ENCODE data around the gene RTN4.

Gene RTN4

DNA sequence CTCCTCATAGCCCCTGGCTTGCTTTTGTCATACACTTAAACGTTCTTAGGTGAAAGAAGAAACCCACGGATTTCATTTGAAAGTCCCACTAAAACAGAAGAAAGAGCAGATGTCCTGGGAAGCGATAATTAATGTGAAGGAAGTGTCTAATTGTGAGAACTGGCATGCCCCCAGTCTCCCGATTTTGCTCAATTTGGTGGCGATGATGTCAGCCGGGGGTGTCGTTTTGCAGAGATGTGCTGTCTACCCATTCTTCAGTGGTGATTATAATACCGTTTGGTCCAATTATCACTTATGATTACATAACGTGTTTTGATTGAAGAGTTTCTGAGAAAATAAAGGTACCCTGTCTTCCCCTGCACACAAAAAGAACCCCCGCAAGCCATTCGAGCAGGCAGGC is 103.1 kb downstream of the RTN4 start:
- Mint-ChIP-seq H3K27ac (no peak overlapping the region), H3K27me3 (ENCODE audit: low read depth, poor library complexity) (peaks cover 5% of the 10 kb centered on the region), H3K4me3 (no peak overlapping the region), H3K4me1 (peaks cover 44% of the 10 kb centered on the region), H3K9me3 (peaks cover 7% of the 10 kb centered on the region), H3K36me3 (ENCODE audit: low read depth) (no peaks in the 10 kb centered on the region)
- TF ChIP-seq, protein P1, sequence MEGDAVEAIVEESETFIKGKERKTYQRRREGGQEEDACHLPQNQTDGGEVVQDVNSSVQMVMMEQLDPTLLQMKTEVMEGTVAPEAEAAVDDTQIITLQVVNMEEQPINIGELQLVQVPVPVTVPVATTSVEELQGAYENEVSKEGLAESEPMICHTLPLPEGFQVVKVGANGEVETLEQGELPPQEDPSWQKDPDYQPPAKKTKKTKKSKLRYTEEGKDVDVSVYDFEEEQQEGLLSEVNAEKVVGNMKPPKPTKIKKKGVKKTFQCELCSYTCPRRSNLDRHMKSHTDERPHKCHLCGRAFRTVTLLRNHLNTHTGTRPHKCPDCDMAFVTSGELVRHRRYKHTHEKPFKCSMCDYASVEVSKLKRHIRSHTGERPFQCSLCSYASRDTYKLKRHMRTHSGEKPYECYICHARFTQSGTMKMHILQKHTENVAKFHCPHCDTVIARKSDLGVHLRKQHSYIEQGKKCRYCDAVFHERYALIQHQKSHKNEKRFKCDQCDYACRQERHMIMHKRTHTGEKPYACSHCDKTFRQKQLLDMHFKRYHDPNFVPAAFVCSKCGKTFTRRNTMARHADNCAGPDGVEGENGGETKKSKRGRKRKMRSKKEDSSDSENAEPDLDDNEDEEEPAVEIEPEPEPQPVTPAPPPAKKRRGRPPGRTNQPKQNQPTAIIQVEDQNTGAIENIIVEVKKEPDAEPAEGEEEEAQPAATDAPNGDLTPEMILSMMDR (IDR thresholded peaks at IDR 0.05) = no peak
- DNase-seq = no peak

GRCh38 chr2:54946220-54946805 is 103.9 kb downstream of the RTN4 start:
- no peak for DNase-seq
- peaks cover 7% of the 10 kb centered on the region for H3K9me3 Mint-ChIP-seq
- TF ChIP-seq, protein P1 (IDR thresholded peaks at IDR 0.05) = no peak
- no peaks in the 10 kb centered on the region for H3K36me3 Mint-ChIP-seq (ENCODE audit: low read depth)
- H3K27me3 Mint-ChIP-seq (ENCODE audit: low read depth, poor library complexity) = peaks cover 3% of the 10 kb centered on the region
- H3K4me1 Mint-ChIP-seq = peaks cover 43% of the 10 kb centered on the region
- H3K4me3 Mint-ChIP-seq = no peak overlapping the region
- H3K27ac Mint-ChIP-seq = no peak overlapping the region

DNA sequence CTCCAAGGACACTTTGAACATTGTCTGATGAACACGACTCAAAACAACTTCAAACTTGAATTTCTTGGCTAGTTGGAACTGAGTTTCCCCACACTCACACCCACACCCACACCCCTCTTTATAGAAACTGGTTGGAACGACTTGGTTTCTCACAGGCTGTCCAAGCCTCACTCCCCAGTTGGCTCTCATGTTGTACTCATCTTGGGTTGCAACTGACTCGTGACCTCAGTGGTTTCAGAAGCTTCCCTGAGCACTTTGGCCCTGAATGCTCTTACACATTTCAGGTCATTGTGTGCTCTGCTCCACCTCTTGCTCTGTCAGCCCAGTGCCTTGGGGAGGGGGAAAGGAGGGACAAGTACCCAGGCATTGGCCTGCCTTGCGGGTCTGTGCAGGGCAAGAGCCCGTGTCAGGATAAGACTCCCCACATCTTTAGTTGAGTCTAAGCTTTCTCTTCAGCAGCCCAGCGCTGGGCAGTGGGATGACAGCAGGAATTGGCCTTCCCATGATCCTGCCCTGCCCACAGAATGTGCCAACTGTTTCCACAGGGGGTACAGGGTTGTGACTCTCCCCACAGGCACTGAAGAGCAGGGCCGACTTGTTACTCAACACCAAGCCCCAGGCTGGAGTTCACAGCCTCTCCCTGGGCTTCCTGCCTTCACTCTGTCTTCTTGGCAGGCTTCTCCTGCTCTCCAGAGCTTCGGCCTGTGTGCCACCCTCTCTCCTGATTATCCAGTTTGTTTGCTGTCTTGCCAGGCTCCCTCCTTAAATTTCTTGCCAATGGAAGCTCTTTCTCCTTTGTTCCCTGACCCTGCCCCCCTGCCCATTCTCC is 104.6 kb downstream of the RTN4 start:
- TF ChIP-seq, protein P1 (IDR thresholded peaks at IDR 0.05) = no peak
- Mint-ChIP-seq H3K36me3 (ENCODE audit: low read depth) (no peaks in the 10 kb centered on the region), H3K4me3 (no peak overlapping the region), H3K4me1 (peaks cover 38% of the 10 kb centered on the region), H3K9me3 (peaks cover 7% of the 10 kb centered on the region), H3K27me3 (ENCODE audit: low read depth, poor library complexity) (peaks cover 3% of the 10 kb centered on the region), H3K27ac (peak overlapping the region; percentile 58)
- DNase-seq = no peak

DNA sequence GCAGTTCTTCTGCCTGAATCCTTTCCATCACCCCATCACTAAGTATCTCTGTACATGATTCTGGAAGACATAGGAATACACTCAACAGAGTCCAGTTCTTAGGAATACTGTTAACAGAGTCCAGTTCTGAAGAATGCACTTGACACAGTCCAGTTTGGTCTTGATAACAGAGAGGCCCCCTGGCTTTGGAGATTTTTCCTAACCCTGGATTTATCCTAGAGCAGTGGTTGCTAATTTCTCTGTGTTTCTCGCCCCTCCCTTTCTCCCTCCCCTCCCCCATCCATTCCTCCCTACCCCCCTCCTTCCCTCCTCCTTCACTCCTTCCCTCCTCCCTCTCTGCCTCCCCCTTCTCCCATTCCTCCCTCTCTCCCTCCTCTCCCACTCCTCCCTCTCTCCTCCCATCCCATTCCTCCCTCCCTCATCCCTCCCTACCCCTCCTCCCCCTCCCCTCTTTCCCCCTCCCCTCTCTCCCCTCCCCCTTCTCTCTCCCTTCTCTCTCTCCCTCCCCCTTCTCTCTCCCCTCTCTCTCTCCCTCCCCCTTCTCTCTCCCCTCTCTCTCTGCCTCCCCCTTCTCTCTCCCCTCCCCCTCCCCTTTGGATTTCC is 105.4 kb downstream of the RTN4 start:
- peaks cover 2% of the 10 kb centered on the region for H3K27me3 Mint-ChIP-seq (ENCODE audit: low read depth, poor library complexity)
- TF ChIP-seq, protein P1 (IDR thresholded peaks at IDR 0.05) = no peak
- H3K36me3 Mint-ChIP-seq (ENCODE audit: low read depth) = no peaks in the 10 kb centered on the region
- no peak overlapping the region for H3K27ac Mint-ChIP-seq
- H3K9me3 Mint-ChIP-seq = peaks cover 7% of the 10 kb centered on the region
- peaks cover 33% of the 10 kb centered on the region for H3K4me1 Mint-ChIP-seq
- H3K4me3 Mint-ChIP-seq = no peak overlapping the region
- no peak for DNase-seq

DNA sequence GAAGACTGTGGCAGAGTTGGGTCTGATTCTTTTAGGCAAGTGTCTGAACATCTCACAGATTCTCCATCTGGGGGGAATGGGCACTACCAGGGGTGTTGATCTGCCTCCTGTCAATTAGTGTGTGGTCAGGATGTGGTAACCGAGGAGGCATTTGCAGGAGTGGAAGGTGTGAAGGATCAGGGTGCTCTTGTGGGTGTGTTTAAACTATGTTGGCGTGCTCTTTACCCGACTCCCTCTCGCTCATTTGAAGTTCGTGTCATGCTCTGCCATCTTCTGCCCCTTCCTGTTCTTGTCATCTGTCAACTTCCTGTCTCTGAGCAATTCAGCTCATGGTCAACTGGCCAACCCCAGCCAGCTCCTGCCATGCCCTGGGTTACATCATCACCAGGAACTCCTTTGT is 107.9 kb downstream of the RTN4 start:
- no peak for DNase-seq
- TF ChIP-seq, protein P1 (IDR thresholded peaks at IDR 0.05) = no peak
- no peak overlapping the region for H3K27ac Mint-ChIP-seq
- H3K36me3 Mint-ChIP-seq (ENCODE audit: low read depth) = peaks cover 7% of the 10 kb centered on the region
- H3K4me1 Mint-ChIP-seq = peaks cover 17% of the 10 kb centered on the region
- H3K27me3 Mint-ChIP-seq (ENCODE audit: low read depth, poor library complexity) = no peaks in the 10 kb centered on the region
- peaks cover 26% of the 10 kb centered on the region for H3K9me3 Mint-ChIP-seq
- no peak overlapping the region for H3K4me3 Mint-ChIP-seq
